ENCODE data around the gene DAB2IP. TPM values are rescaled to one million over a fixed set of nuclear protein-coding genes. Genes with fewer than 3 reads are reported as not detected.

DAB2IP gene
- total and polyA plus RNA-seq, 2 experiments from 2014 or later: 8.9 to 42.8 TPM

GRCh38 chr9:121760571-121760970 lies 109.1 kb downstream of the DAB2IP start (continued):
- TF ChIP-seq CTCF (conservative IDR thresholded peaks at IDR 0.05; ENCODE audit: low read depth in 2 of 2) (no peak), EZH2 (IDR thresholded peaks at IDR 0.05; ENCODE audit: low read depth, unreplicated experiment) (no peak), ETS1 (IDR thresholded peaks at IDR 0.05) (no peak), NANOG (IDR thresholded peaks at IDR 0.05; ENCODE audit: borderline replicate concordance) (no peak), JUNB (IDR thresholded peaks at IDR 0.05; ENCODE audit: unreplicated experiment) (no peak), EZH2phosphoT487 (IDR thresholded peaks at IDR 0.05; ENCODE audit: unreplicated experiment) (no peak)

- peaks cover 4% of the 10 kb centered on the region; the same call in 1 of the 2 replicates for H4K20me1 ChIP-seq (replicated peaks; ENCODE audit: insufficient read depth)
- H3K36me3 ChIP-seq (ENCODE audit: insufficient read depth): peaks cover 9% of the 10 kb centered on the region; the same call in 1 of the 2 replicates
- Mint-ChIP-seq H3K4me3 (no peak overlapping the region), H3K36me3 (ENCODE audit: low read depth) (peaks cover 47% of the 10 kb centered on the region), H3K9me3 (no peaks in the 10 kb centered on the region; the same call in 2 of the 3 replicates), H3K27me3 (ENCODE audit: insufficient read depth, low read depth, poor library complexity) (peaks cover 12% of the 10 kb centered on the region), H3K27ac (no peak overlapping the region), H3K4me1 (peaks cover 4% of the 10 kb centered on the region; the same call in 1 of the 3 replicates)
- no peak overlapping the region for H3K4me2 ChIP-seq
- H3K27ac ChIP-seq (ENCODE audit: low read depth): no peak overlapping the region
- ATAC-seq: no peak
- H3F3A ChIP-seq (replicated peaks; ENCODE audit: low read depth): no peaks in the 10 kb centered on the region
- no peak for TF ChIP-seq POLR2AphosphoS5 (IDR thresholded peaks at IDR 0.05; ENCODE audit: low read depth)
- TF ChIP-seq EZH2 (IDR thresholded peaks at IDR 0.05; ENCODE audit: low read depth, unreplicated experiment): no peak
- TF ChIP-seq NANOG (IDR thresholded peaks at IDR 0.05; ENCODE audit: borderline replicate concordance): no peak
- TF ChIP-seq ZNF331 (CRISPR knock-in tag; IDR thresholded peaks at IDR 0.05; ENCODE audit: low read depth): no peak
- TF ChIP-seq CREB1 (CRISPR knock-in tag; IDR thresholded peaks at IDR 0.05; ENCODE audit: low read depth): no peak
- no peak for TF ChIP-seq STAT1 (IDR thresholded peaks at IDR 0.05; ENCODE audit: unreplicated experiment)
- no peak for TF ChIP-seq ZNF462 (CRISPR knock-in tag; IDR thresholded peaks at IDR 0.05)
- no peak for TF ChIP-seq ZNF114 (CRISPR knock-in tag; IDR thresholded peaks at IDR 0.05)
- no peaks in the 10 kb centered on the region for H3K9me2 ChIP-seq (ENCODE audit: insufficient read depth)
- H2AFZ ChIP-seq: no peak overlapping the region
- no peaks in the 10 kb centered on the region for H3K79me2 ChIP-seq (replicated peaks; ENCODE audit: insufficient read depth)
- no peaks in the 10 kb centered on the region for H3K4me1 ChIP-seq (ENCODE audit: insufficient read depth)
- DNase-seq (ENCODE audit: low spot score): no peak
- H3K4me3 ChIP-seq: no peak overlapping the region
- no peaks in the 10 kb centered on the region for H3K27me3 ChIP-seq (ENCODE audit: insufficient read depth)
Observed at GRCh38 chr9:121763131-121763530, 111.7 kb downstream of the DAB2IP start.

Measured in GM23338 (cell line).